K562 (cell line): ENCODE measurements around the gene BTLA. TPM values are rescaled to one million over a fixed set of nuclear protein-coding genes. Genes with fewer than 3 reads are reported as not detected.

ENCODE experiments used
- BRD9 ChIP-seq: fragments of 450-650 bp; IDR thresholded peaks from 2 replicates; pipeline ENCODE4 v1.6.1; 2018; ENCODE audit warnings: low read depth; ENCODE audit not compliant: partially characterized antibody
- polyA plus RNA-seq, 8 experiments: library from polyadenylated mRNA; depleted of rRNA in 4 of 8; stranded (reverse) in 5 of 8; unstranded in 3 of 8; fragments of >200 nt; fragmentation: Nextera tagmentation in 2 of 8; fragmentation: Illumina TruSeq in 1 of 8; extraction: Ambion mirVana in 2 of 8; extraction: Trizol in 1 of 8; gene quantifications; 2 replicates each; pipeline versions ENCODE4 v1.2.1 to v1.2.3, GENCODE V29; 2011 to 2014; ENCODE audit warnings: inconsistent platforms in 1 of 8, missing spikeins in 1 of 8
- total RNA-seq, 7 experiments: library from RNA; depleted of rRNA in 6 of 7; stranded (reverse); fragments of >200 nt in 6 of 7; fragmentation: Illumina TruSeq in 2 of 7; extraction: Trizol in 2 of 7; gene quantifications; 2 replicates each; pipeline versions ENCODE4 v1.2.1 to v1.2.3, GENCODE V29; 2011 to 2021; ENCODE audit warnings: low replicate concordance in 1 of 7
- TF ChIP-seq, protein P1 (sequence below), 2 experiments: fragments of 450-650 bp in 1 of 2; sonication (generic) in 1 of 2; formaldehyde crosslinking in 1 of 2; IDR thresholded peaks; 2 replicates each; pipeline versions ENCODE4 v1.7.1 to v1.9.0; 2016 to 2022; ENCODE audit warnings: inconsistent platforms in 1 of 2, mild to moderate bottlenecking in 1 of 2, missing genetic modification reagents in 1 of 2
- TF ChIP-seq, protein P2 (sequence below), 2 experiments: fragments of 250-450 bp in 1 of 2; fragments of 450-650 bp in 1 of 2; sonication (Bioruptor Pico) in 1 of 2; IDR thresholded peaks; 2 replicates each; pipeline versions ENCODE4 v1.6.1 to v1.8.0; 2016 to 2021; ENCODE audit warnings: mild to moderate bottlenecking in 2 of 2, moderate library complexity in 2 of 2, missing compliant biosample characterization in 1 of 2, missing genetic modification characterization in 1 of 2

BTLA gene
- total and polyA plus RNA-seq, 9 of the 15 experiments (the other 6 are each of a cell fraction or from before 2014, with no cell fraction given), result 0.22 TPM; not detected in 8

DNA sequence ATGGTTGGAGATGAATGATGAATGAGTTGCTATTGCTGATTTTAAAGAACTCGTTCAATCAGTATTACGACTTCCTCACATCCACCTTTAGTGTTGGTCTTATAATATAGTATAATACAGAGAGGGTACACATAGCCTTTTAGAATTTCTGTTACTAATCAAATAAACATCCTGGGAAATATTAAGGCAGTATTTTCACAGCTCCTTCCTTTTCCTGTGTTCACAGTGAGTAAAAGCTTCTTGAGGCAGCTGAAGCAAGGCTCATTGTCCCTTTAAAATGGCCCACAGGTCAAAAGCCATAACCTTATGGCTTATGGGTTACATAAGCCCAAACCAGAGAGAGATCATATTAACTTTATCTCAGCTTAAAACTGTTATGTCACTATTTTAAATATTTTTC is 1.3 kb upstream of the BTLA start (continued):
- TF ChIP-seq, protein P1, sequence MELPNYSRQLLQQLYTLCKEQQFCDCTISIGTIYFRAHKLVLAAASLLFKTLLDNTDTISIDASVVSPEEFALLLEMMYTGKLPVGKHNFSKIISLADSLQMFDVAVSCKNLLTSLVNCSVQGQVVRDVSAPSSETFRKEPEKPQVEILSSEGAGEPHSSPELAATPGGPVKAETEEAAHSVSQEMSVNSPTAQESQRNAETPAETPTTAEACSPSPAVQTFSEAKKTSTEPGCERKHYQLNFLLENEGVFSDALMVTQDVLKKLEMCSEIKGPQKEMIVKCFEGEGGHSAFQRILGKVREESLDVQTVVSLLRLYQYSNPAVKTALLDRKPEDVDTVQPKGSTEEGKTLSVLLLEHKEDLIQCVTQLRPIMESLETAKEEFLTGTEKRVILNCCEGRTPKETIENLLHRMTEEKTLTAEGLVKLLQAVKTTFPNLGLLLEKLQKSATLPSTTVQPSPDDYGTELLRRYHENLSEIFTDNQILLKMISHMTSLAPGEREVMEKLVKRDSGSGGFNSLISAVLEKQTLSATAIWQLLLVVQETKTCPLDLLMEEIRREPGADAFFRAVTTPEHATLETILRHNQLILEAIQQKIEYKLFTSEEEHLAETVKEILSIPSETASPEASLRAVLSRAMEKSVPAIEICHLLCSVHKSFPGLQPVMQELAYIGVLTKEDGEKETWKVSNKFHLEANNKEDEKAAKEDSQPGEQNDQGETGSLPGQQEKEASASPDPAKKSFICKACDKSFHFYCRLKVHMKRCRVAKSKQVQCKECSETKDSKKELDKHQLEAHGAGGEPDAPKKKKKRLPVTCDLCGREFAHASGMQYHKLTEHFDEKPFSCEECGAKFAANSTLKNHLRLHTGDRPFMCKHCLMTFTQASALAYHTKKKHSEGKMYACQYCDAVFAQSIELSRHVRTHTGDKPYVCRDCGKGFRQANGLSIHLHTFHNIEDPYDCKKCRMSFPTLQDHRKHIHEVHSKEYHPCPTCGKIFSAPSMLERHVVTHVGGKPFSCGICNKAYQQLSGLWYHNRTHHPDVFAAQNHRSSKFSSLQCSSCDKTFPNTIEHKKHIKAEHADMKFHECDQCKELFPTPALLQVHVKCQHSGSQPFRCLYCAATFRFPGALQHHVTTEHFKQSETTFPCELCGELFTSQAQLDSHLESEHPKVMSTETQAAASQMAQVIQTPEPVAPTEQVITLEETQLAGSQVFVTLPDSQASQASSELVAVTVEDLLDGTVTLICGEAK (IDR thresholded peaks at IDR 0.05), result no peak
- TF ChIP-seq, protein P1 (CRISPR knock-in tag; IDR thresholded peaks at IDR 0.05), result no peak
- no peak for TF ChIP-seq BRD9
- TF ChIP-seq, protein P2, sequence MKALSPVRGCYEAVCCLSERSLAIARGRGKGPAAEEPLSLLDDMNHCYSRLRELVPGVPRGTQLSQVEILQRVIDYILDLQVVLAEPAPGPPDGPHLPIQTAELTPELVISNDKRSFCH (CRISPR knock-in tag; IDR thresholded peaks at IDR 0.05), result no peak
- TF ChIP-seq, protein P2 (tag; IDR thresholded peaks at IDR 0.05), result no peak
